RWPE1 (cell line): ENCODE data around the gene VPS13D.

ENCODE experiments used
- CTCF ChIA-PET: fragments of 350-600 bp; sonication (Branson Sonifier 250); formaldehyde crosslinking; extraction: SDS; loops from one replicate; lab custom pipeline; 2021; lab: Yijun Ruan, JAX
- POLR2A ChIA-PET: fragments of 400-600 bp; formaldehyde crosslinking; extraction: SDS; loops from one replicate; lab custom pipeline; 2020; ENCODE audit warnings: antibody characterized with exemption; ENCODE audit not compliant: low non-redundant PET; lab: Yijun Ruan, JAX
- DNase-seq: peaks from one replicate; pipeline ENCODE4 v3.0.0; 2012; ENCODE audit warnings: low spot score
- H3K27ac ChIP-seq: fragments of 450-650 bp; 2 replicates; pipeline ENCODE4 v1.5.1; 2017
- TF ChIP-seq, protein P1 (sequence below): fragments of 450-650 bp; conservative IDR thresholded peaks from 2 replicates; pipeline ENCODE4 v1.5.1; 2017; ENCODE audit warnings: low read depth, mild to moderate bottlenecking

Gene VPS13D

GRCh38 chr1:12188657-12189327 is 41.0 kb upstream of the VPS13D start:
- TF ChIP-seq, protein P1, sequence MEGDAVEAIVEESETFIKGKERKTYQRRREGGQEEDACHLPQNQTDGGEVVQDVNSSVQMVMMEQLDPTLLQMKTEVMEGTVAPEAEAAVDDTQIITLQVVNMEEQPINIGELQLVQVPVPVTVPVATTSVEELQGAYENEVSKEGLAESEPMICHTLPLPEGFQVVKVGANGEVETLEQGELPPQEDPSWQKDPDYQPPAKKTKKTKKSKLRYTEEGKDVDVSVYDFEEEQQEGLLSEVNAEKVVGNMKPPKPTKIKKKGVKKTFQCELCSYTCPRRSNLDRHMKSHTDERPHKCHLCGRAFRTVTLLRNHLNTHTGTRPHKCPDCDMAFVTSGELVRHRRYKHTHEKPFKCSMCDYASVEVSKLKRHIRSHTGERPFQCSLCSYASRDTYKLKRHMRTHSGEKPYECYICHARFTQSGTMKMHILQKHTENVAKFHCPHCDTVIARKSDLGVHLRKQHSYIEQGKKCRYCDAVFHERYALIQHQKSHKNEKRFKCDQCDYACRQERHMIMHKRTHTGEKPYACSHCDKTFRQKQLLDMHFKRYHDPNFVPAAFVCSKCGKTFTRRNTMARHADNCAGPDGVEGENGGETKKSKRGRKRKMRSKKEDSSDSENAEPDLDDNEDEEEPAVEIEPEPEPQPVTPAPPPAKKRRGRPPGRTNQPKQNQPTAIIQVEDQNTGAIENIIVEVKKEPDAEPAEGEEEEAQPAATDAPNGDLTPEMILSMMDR = no peak
- no peak for DNase-seq
- CTCF ChIA-PET = interaction anchor here (0.6 kb wide), 2 partner anchors 56 to 62 kb away, joined by 3 to 9 read pairs; no protein-coding TSS in a partner anchor
- H3K27ac ChIP-seq = no peak overlapping the region
- POLR2A ChIA-PET = no interaction called here

DNA sequence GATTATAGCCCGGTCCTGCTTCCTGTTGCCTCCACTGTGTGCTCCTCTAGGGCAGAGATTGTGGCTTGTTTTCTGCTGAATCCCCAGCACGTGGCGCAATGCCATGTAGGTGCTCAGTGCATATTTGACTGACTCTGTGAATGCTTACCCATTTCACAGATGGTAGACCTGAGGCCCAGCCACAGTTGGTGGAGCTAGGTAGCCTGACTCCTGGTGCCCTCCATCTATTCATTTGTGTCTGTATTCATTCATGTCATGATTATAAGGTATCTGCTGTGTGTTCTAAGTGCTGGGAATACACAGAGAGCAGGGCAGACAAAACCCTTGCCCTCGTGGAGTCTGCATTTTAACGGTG is 40.5 kb upstream of the VPS13D start:
- DNase-seq = no peak
- ChIA-PET CTCF (interaction anchor here (0.6 kb wide), 1 partner anchor 62 kb away, joined by 9 read pairs; no protein-coding TSS in a partner anchor), POLR2A (no interaction called here)
- H3K27ac ChIP-seq = no peak overlapping the region
- TF ChIP-seq, protein P1 = no peak

GRCh38 chr1:12191242-12192032 is 38.4 kb upstream of the VPS13D start:
- H3K27ac ChIP-seq = no peak overlapping the region
- TF ChIP-seq, protein P1 = no peak
- DNase-seq = no peak
- CTCF ChIA-PET = no interaction called here
- POLR2A ChIA-PET = no interaction called here

GRCh38 chr1:12194666-12195216 is 35.1 kb upstream of the VPS13D start:
- TF ChIP-seq, protein P1 = no peak
- H3K27ac ChIP-seq = no peak overlapping the region
- ChIA-PET POLR2A (no interaction called here), CTCF (no interaction called here)
- DNase-seq = no peak

- TF ChIP-seq, protein P1 = no peak
- ChIA-PET POLR2A (no interaction called here), CTCF (no interaction called here)
- no peak for DNase-seq
- no peak overlapping the region for H3K27ac ChIP-seq
Observed at GRCh38 chr1:12195416-12195815, 34.4 kb upstream of the VPS13D start.

GRCh38 chr1:12196641-12197482 is 33.0 kb upstream of the VPS13D start:
- ChIA-PET CTCF (interaction anchor here (3.5 kb wide), 1 partner anchor 72 kb away, joined by 15 read pairs; no protein-coding TSS in a partner anchor), POLR2A (no interaction called here)
- no peak for DNase-seq
- no peak overlapping the region for H3K27ac ChIP-seq
- TF ChIP-seq, protein P1 = no peak
